GM12874 (cell line): Measurements from ENCODE around the gene COL6A1.

Experiments
- CTCF ChIP-seq: IDR thresholded peaks from 2 replicates; pipeline ENCODE4 v1.5.1; 2011; ENCODE audit warnings: low read depth, mild to moderate bottlenecking, control low read depth, low read length, moderate library complexity; ENCODE audit not compliant: insufficient read depth

Gene COL6A1

GRCh38 chr21:46027851-46028493 is 46.4 kb downstream of the COL6A1 start:
- TF ChIP-seq CTCF, result no peak

- TF ChIP-seq CTCF, result no peak
Observed at GRCh38 chr21:46028573-46029091, 47.1 kb downstream of the COL6A1 start.

GRCh38 chr21:46029186-46029924 is 47.8 kb downstream of the COL6A1 start:
- no peak for TF ChIP-seq CTCF

GRCh38 chr21:46031484-46031883 is 49.9 kb downstream of the COL6A1 start:
- no peak for TF ChIP-seq CTCF

- TF ChIP-seq CTCF, result no peak
Observed at GRCh38 chr21:46032100-46032499, 50.5 kb downstream of the COL6A1 start.

GRCh38 chr21:46033410-46034400 is 52.1 kb downstream of the COL6A1 start:
- TF ChIP-seq CTCF, result no peak
